ENCODE results near the gene LCP1.
A peak's percentile ranks its signal among the peaks of the same experiment; 100 is the strongest.
"Not testable (repeated sequence)": the region's sequence is repeated elsewhere in the genome, so short reads cannot be mapped to it uniquely, and the experiment has no call there.

The LCP1 gene

GRCh38 chr13:46179969-46180763, 1.8 kb downstream of the LCP1 start:
- ATAC-seq, result no peak

GRCh38 chr13:46179491-46179908, 2.5 kb downstream of the LCP1 start:
- ATAC-seq, result no peak

DNA sequence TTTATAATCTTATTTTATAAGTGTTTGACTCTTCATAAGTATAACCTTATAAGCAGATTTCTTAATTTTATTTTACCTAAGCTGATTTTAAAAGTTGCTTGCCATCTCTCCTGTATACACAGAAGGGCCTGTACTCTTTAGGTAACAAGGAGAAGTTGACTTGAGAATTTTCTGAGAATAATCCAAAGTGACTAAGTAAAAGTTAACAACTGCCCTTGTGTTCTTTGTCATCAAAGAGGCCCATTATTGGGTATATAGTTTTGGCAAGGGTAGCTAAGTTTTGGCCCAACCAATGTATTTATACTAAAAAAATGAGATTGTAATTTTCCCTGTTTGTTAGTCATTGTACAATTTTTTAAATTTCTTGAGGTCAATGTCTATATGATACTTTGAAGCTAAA, 3.2 kb downstream of the LCP1 start:
- no peak for ATAC-seq

DNA sequence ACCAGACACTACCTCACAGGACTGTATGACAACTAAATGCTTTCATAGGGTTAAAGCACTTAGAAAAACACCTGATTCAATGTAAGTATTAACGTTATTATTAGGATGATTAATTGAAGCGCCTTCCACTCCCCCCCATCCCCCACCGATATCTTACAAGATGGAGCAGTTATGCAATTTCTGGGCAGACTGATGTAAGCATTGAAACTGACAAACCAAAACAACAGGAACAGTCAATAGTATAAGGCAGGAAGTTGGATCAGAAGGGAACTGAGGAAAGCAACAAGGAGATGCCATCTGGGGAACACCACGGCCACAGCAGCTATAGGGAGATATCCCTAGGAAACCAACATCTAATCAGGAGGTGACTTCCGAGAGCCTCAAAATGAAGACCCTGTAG, 3.8 kb downstream of the LCP1 start:
- ATAC-seq, result no peak

DNA sequence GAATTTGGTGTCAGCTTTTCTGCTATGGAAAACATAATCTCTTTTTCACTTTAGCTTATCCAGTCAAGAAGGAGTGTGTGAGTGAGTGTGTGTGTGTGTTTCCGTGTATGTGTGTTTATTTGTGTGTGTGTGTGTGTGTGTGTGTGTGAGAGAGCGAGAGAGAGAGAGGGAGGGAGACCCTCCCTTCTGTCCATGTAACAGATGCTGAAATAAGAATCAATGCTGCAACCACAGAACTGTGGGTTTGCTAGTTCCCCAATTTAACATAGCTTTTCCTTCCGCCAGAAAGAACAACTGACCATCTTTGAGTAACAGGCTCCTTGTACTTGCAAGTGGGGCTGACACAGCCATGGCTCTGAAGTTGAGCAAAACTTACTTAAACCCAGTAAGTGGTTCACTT, 5.2 kb downstream of the LCP1 start:
- no peak for ATAC-seq

GRCh38 chr13:46173656-46174055, 8.3 kb downstream of the LCP1 start:
- ATAC-seq, result peak; percentile 48 to 56

- ATAC-seq, result peak; percentile 14 to 23
Observed at GRCh38 chr13:46172531-46172991, 9.4 kb downstream of the LCP1 start.

DNA sequence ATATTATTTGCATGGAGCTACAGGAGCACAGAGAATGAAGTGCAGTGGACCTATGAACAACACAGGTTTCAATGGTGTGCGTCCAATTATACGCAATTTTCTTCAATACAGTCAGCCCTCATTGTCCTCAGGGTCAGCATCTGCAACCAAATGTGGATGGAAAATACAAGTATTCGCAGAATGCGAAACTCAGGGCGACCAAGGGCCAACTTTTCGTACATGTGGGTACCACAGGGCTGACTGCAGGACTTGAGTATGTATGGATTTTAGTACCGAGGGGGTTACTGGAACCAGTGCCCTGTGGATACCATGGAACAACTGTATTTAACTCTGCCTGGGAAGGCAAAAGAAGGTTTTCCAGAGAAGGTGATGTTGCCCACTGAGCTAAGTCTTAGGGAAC, 10.2 kb downstream of the LCP1 start:
- no peak for ATAC-seq

DNA sequence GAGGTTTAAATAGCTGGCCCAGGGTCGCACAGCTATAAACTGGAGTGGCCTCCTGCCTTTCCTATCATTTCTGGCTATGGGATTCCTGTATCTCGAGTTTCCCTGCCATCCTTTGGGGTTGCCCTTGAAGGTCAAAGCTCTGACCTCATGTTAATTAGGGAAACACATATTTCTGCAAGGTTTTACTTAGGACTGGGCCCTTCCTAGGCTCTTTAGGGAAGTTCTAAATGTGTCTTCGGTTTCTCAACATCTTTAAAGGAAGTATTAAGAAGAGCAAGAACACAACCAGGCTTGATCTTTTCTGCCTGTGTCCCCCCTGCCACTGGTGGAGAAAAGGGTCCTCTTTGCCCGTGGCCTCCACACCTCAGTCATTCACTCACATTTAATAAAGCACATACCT, 10.8 kb downstream of the LCP1 start:
- ATAC-seq, result no peak

DNA sequence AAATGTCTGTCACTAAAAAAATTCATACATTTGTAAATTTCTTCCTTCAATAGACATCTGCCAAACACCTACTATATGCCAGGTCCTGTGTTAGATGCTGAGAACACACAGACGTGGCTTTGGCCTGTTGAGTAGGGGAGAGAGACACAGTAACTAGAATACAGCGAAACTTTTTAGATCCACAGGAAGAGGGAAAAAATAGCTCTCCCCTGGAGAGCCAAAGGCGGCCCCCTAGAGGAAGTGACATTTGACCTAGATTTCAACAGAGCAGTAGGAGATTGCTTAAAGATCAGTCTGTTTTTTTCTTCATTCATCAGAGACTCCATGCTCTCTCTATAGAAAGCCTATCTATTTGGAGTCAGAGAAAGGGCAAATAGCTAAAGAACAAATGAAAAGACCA, 11.3 kb downstream of the LCP1 start:
- no peak for ATAC-seq

DNA sequence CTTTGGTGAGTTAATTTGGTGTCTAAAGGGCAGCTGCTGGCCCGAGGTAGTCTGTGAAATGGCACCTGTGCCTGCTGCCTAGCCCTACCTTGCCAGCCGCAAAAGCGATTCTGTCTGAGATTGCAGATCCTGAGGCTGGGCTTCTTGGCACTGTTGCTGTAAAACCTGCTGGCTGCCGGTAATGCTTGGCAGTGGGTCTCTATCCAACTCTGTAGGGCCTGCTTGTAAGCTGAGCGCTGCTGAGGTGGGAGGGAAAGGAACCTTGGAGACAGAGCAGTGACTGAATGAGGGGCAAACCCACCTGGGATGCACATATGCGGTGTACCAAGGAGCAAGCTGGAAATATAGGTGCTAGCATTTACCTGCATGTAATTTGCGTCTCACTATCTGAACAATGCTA, 11.7 kb downstream of the LCP1 start:
- ATAC-seq, result no peak

- no peak for ATAC-seq
Observed at GRCh38 chr13:46169758-46170157, 12.2 kb downstream of the LCP1 start.

DNA sequence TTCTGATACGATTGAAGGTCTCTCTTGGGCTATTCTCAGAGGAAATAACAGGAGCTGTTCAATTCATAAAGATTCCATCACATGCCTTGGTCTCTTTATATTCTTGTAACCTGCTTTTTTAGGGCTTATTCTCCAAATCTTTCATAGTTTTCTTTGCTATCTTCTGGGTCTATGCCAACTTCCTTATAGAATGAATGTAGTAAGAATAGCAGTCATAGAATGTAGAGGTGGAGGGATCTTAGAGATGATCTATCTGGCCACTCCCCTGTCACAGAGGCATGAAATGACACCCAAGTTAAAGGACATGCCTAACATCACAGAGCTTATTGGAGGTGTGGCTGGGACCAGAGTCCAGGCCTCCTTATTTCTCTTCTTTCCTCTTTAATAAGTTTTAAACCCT, 13.2 kb downstream of the LCP1 start:
- ATAC-seq, result peak in 1 of 2 donors; percentile 31

- peak; percentile 36 to 37 for ATAC-seq
Observed at GRCh38 chr13:46168341-46168740, 13.6 kb downstream of the LCP1 start.

GRCh38 chr13:46166947-46167610, 14.9 kb downstream of the LCP1 start:
- no peak for ATAC-seq

GRCh38 chr13:46166224-46166584, 15.8 kb downstream of the LCP1 start:
- ATAC-seq, result peak; percentile 21 to 25

DNA sequence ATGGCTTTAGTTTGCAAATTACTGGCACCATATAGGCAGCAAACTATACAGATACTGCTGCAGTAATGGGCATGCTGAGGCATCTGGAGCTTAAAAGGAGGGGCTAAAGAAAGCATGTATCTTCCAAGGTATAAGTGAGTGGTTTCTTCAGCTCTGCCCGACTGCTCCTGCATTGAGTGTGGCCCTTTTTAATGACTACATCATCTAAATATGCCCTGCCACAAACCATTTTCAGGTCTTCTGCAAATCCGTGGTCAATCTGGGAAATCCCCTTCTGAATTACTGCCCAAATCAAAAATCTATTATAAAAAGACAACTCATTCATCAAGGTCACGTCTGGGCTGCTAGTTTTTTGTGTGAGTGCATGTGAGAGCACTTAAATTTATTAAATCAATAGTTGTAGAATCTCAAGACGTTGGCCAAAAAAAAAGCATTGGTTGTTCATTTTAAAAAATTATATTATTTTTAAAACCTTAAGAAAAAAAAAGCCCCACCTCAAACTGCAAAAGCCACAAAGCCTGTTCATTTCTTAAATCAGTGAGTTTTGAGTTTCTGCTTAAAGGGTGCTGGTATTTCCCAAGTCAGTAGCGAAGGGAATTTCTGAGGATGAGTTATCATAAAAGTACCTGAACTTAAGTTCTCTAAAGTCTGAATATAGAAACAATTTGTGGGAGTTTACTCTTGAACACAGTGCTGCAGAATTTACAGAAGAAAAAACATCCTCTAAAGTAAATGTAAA, 16.3 kb downstream of the LCP1 start:
- peak; percentile 87 to 88 for ATAC-seq

DNA sequence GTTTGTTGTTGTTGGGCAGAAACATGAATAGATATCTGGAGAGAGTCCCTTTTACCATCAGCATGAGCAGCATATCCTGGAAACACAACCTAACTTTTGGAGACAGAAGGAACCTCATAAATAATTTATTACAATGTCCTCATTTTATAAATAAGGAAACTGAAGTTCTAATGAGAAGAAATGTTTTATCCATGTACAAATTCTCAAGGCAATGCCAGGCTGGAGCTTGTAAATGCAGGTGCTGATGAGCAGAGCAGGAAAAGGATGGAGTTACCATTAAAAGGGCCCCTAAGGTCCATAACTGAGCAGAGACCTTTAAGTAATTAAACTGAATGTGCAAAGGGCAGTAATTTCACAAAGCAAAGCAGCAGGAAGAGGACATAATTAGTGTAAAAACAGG, 17.3 kb downstream of the LCP1 start:
- no peak for ATAC-seq

GRCh38 chr13:46162741-46163140, 19.2 kb downstream of the LCP1 start:
- ATAC-seq, result not testable (repeated sequence)

- peak; percentile 35 to 50 for ATAC-seq
Observed at GRCh38 chr13:46160471-46161066, 21.4 kb downstream of the LCP1 start.

DNA sequence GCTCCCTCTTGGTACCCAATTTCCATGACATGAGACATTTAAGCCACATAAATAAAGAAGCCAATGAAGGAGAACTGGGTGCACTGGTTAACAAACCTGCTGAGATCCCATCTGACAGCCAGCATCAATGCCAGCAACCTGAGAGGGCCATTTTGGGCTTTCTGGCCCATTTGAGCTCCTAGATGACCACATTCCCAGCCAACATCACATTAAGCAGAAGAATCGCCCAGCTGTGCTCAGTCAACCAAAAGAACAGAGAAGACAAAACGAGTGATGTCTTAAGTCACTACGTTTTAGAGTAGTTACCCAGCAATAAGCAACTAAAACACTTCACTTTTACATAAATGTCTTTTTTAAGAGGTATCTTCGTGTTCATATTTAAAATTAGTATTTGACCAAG, 21.9 kb downstream of the LCP1 start:
- ATAC-seq, result no peak

DNA sequence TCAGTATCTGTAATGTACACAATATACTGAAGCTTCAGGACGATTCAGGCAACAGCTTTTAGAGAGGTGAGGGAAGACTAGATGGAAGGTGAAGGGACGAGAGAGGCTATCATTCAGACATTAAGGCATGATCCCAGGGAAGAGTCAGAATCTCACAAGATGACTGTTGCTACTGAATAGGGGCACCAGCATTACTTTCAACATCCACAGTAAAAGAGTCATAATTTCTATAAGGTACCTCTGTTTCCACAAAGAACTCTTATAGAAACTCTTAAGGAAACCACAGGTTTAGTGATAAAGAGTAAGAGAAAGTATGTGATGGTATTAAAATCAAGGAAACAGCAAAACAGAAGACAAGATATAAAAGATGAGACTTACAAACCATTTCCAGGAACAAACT, 23.0 kb downstream of the LCP1 start:
- ATAC-seq, result peak; percentile 36 to 38

DNA sequence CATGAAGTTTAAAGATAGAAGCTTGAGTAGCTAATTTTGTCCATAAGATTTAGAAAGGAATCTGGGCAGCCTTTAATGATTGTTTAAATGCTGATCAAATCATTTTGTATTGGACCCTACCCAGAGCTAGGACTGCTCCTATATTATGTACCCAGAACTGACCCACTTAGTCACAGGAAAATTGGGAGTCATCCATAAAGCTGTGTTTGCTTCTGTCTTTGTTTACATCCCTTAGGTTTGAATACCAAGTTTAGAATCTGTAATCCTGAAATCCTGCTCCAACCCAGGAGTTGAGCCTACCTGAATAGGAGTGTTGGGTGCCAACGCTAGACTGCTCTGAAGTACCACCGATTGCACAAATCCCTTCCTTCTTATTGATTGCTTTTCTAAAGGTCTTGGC, 23.8 kb downstream of the LCP1 start:
- ATAC-seq, result no peak
